Peyer's patch (tissue), 4 donors: ENCODE measurements around the gene SERGEF.

Experiments
- POLR2A ChIP-seq, 2 donors: fragments of 450-650 bp; IDR thresholded peaks; one replicate each; pipeline ENCODE4 v1.5.1; 2017; ENCODE audit warnings: antibody characterized with exemption in 2 of 2, mild to moderate bottlenecking in 2 of 2, moderate library complexity in 2 of 2
- TF ChIP-seq, protein P1 (sequence below), 6 experiments: fragments of 450-650 bp in 4 of 6; fragments of 200-600 bp in 2 of 6; sonication (generic) in 1 of 6; IDR thresholded peaks; one replicate each; pipeline ENCODE4 v1.5.1; 2017 to 2019; ENCODE audit warnings: antibody characterized with exemption in 6 of 6, mild to moderate bottlenecking in 3 of 6, moderate library complexity in 1 of 6

- TF ChIP-seq, protein P1, sequence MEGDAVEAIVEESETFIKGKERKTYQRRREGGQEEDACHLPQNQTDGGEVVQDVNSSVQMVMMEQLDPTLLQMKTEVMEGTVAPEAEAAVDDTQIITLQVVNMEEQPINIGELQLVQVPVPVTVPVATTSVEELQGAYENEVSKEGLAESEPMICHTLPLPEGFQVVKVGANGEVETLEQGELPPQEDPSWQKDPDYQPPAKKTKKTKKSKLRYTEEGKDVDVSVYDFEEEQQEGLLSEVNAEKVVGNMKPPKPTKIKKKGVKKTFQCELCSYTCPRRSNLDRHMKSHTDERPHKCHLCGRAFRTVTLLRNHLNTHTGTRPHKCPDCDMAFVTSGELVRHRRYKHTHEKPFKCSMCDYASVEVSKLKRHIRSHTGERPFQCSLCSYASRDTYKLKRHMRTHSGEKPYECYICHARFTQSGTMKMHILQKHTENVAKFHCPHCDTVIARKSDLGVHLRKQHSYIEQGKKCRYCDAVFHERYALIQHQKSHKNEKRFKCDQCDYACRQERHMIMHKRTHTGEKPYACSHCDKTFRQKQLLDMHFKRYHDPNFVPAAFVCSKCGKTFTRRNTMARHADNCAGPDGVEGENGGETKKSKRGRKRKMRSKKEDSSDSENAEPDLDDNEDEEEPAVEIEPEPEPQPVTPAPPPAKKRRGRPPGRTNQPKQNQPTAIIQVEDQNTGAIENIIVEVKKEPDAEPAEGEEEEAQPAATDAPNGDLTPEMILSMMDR (IDR thresholded peaks at IDR 0.05), result no peak
- no peak for TF ChIP-seq POLR2A (IDR thresholded peaks at IDR 0.05)
Measured at GRCh38 chr11:17983569-17983968, 29.3 kb downstream of the SERGEF start.
